ENCODE results near the gene FOXP1. TPM values are rescaled to one million over a fixed set of nuclear protein-coding genes. Genes with fewer than 3 reads are reported as not detected.
"Not testable (repeated sequence)": the region's sequence is repeated elsewhere in the genome, so short reads cannot be mapped to it uniquely, and the experiment has no call there.

FOXP1 gene
- total RNA-seq, 2 donors from 2014 or later, result 101 to 171 TPM

DNA sequence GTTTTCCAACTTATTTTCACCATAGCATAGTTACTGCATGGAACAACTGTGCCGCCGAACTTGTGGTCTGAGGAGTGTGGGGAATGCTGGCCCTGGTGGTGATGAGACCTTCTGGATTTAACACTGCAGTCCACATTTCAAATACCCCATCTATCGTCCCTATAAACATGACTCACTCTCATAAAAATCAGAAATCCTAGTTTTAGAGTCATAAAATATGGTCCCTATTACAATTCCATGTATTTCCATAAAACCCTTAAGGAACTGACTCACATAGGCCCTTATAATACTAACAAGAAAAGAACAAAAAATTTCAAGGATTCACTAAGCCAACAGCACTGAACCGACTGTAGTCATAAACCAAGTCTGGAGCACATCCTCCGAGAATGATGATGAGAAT, 147.2 kb downstream of the FOXP1 start:
- Mint-ChIP-seq H3K4me3 (no peak overlapping the region), H3K9me3 (no peaks in the 10 kb centered on the region), H3K4me1 (peaks cover 58% of the 10 kb centered on the region), H3K27me3 (no peaks in the 10 kb centered on the region), H3K36me3 (ENCODE audit: low read depth) (no peaks in the 10 kb centered on the region), H3K27ac (no peak overlapping the region)
- ATAC-seq (replicated peaks), result no peak

DNA sequence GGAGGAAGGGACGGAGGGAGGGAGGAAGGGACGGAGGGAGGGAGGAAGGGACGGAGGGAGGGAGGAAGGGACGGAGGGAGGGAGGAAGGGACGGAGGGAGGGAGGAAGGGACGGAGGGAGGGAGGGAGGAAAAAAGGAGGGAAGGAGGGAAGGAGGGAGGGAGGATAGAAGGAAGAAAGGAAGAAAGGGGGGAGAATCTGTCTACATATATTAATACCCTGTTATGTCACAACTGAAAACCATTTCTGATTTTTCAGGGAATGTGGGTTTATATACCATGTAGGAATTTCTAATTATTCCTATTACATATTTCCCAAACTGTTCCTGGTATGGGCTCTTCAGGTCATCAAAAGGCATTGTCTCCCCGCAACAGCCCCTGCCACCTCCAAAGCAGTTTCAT, 147.7 kb downstream of the FOXP1 start:
- not testable (repeated sequence) for ATAC-seq (replicated peaks); H3K4me3 Mint-ChIP-seq; H3K36me3 Mint-ChIP-seq (ENCODE audit: low read depth); H3K27me3 Mint-ChIP-seq; H3K9me3 Mint-ChIP-seq; H3K27ac Mint-ChIP-seq
- peaks cover 58% of the 10 kb centered on the region for H3K4me1 Mint-ChIP-seq

DNA sequence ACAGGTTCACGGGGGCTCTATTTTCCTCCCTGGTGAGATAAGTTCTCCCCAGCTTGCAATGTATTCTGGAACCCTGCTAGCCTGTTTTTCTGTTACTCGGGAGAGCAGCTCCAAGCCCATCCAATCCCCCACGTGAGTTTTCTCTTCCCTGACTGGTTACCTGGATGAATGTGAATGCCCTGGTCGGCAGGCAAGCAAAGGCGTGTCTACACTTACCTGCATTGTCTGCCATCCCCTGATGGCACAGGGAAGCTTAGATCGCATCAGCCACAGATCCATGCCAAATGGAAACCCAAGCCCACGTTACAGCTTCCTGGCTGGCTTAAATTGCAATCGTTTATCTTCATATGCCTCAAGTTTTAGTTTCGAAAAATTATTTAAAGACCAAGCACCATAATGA, 149.9 kb downstream of the FOXP1 start:
- ATAC-seq (replicated peaks), result no peak
- peaks cover 41% of the 10 kb centered on the region for H3K4me1 Mint-ChIP-seq
- no peaks in the 10 kb centered on the region for H3K9me3 Mint-ChIP-seq
- no peaks in the 10 kb centered on the region for H3K27me3 Mint-ChIP-seq
- peak overlapping the region; percentile 29 for H3K27ac Mint-ChIP-seq
- H3K36me3 Mint-ChIP-seq (ENCODE audit: low read depth), result no peaks in the 10 kb centered on the region
- H3K4me3 Mint-ChIP-seq, result no peak overlapping the region

DNA sequence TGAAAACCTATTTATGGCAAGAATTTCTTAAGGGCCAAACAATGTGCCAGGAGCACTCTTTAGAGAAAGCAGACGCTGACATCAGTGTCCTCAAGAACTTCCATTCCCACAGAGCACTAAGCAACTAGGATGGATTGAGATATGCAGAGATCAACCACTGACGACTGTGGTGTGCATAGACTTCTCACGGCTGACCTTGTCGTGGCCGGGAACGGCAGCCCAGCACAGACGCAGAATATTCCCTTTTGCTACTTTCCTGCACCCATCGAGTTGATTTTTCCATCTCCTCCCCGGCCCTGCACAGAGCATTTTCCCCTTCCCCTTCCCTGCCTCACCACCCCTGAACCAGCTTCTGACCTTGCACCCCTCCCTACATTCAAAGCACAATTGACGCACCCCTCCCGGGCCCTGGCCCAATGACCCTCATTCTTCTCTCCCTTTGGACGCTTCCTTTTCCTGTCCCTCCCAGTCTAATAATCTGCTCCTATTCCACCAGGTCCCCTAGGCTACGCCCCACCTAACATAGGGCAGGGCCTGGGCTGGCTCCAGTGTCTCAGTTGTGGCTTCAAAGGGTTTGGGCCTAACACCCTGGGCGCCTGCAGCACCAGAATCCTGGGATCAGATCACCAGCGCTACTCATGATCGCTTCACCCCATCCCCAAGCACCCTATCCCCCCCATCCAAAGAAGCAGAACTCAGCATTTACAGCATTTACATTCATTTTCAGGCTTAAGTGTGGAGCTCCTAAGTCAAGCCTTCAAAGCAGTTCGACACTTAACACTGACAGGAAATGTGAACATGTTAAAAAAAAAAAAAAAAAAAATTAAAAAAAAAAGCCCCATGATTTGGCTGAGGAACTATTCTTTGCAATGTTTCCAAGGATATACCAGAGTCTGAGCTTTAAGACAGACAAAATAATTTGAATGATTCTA, 151.2 kb downstream of the FOXP1 start:
- no peaks in the 10 kb centered on the region for H3K27me3 Mint-ChIP-seq
- H3K27ac Mint-ChIP-seq, result peak overlapping the region; percentile 69
- peak overlapping the region; percentile 34 for H3K4me3 Mint-ChIP-seq
- peaks cover 37% of the 10 kb centered on the region for H3K4me1 Mint-ChIP-seq
- no peaks in the 10 kb centered on the region for H3K36me3 Mint-ChIP-seq (ENCODE audit: low read depth)
- no peaks in the 10 kb centered on the region for H3K9me3 Mint-ChIP-seq
- no peak for ATAC-seq (replicated peaks)

DNA sequence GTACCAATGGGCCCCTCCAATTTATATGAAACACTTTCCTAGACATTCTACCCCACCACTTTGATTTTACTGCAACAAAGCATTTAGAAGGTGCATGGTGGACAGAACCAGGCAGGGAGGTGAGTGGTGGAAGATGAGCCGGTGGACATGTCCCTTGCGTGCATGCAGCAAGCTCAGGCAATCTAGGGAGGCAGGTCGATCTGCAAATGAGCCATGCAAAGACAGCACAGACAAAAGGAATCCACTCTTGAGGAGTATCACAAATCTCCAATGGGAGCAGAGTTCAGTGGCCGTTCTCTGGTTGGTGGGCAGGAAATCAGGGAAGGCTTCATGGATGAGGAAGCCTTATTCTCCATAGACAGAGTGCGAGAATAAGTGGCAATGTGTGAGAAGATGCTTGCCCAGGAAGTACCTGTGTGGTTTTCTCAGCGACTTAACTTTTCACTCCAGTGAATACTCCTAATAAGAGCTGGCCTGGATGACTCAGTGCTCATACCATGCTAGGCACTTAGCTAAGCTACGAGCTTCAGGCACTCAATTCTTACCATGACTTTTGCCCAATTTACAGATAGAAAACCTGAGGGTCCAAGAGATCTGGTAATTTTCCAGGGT, 152.5 kb downstream of the FOXP1 start:
- Mint-ChIP-seq H3K27me3 (no peaks in the 10 kb centered on the region), H3K36me3 (ENCODE audit: low read depth) (no peaks in the 10 kb centered on the region), H3K4me3 (no peak overlapping the region), H3K27ac (no peak overlapping the region), H3K9me3 (no peaks in the 10 kb centered on the region), H3K4me1 (peaks cover 39% of the 10 kb centered on the region)
- peak; percentile 45 for ATAC-seq (replicated peaks)

DNA sequence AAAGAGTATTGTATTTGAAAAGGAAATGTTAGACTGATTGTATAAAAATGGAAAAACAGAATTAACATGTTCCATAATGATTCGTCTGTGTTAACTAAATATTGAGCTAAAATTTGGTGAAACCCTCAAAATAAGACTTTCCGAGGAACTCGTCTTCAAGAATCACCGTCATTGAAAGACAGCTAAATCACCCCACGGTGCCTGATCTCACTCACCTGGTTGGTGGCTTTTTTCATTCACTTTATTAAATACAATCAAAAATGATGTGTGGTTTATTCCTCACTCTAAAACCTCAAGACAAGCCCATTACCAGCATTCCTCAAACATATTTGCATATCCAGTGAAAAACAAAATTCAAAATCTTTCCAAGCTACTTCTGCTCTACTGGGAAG, 153.9 kb downstream of the FOXP1 start:
- peaks cover 42% of the 10 kb centered on the region for H3K4me1 Mint-ChIP-seq
- no peak for ATAC-seq (replicated peaks)
- peak overlapping the region; percentile 31 for H3K4me3 Mint-ChIP-seq
- no peak overlapping the region for H3K27ac Mint-ChIP-seq
- peaks cover 9% of the 10 kb centered on the region for H3K36me3 Mint-ChIP-seq (ENCODE audit: low read depth)
- no peaks in the 10 kb centered on the region for H3K9me3 Mint-ChIP-seq
- no peaks in the 10 kb centered on the region for H3K27me3 Mint-ChIP-seq

DNA sequence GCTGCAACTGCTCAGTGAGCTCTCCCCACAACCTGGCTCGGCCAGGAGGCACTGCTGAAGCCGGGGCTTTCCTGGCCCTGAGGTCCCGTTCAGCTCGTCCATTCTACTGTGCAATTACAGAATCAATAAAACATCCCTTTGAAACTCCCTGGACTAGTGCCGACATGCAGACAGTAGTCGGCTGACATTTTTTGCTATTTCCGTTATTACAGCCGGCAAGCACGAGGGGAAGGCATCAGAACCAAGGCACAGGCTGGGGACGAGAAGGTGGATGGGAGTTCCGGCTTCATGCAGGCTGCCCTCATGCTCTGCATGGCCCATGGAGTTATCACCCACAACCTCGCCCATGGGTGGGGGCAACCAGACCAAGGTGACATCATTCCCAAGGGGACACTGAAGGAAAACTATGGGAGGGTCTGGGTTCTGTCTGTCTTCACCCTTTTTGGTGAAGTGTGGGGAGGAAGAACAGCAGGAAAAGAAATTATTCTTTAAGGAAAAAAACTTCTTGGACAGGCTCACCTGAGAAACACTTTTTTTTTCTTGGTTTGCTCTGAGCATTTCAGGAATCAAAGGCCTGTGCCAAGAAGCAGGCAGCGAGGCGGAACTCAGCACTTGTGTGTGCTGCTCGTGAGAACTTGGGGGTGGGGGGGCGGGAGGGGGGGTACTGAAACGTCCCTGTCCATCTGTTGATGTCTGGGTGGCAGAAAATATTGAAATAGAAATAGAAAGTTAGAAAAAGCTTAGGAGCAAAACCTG, 154.5 kb downstream of the FOXP1 start:
- H3K27ac Mint-ChIP-seq, result peak overlapping the region; percentile 21
- ATAC-seq (replicated peaks), result no peak

DNA sequence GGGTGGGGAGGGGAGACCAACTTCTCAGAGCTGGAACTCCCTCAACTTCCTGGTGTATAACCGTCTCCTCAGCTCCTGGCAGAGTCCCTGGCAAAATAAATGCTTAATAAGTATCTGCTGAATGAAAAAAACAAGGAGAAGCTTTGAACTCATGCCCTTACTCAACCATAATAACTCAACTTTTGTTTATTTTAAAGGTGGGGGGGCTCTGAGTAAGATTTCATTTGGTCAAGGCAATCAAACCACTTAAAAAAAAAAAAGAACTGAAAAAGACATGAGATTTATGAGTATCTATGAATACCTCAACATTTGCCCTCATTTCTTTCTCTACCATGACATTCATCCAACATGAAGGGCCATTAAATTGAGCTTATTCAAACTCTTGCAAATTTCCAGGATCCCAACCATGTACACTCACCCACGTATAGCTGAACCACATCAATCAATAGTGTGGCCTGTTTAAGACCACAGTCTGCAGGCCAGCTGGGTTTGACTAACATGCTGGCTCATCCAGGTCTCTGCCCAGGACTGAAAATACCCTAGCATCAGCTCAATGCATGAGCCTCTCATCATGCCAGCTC, 157.9 kb downstream of the FOXP1 start:
- H3K4me3 Mint-ChIP-seq, result no peak overlapping the region
- peaks cover 9% of the 10 kb centered on the region for H3K36me3 Mint-ChIP-seq (ENCODE audit: low read depth)
- peak; percentile 67 for ATAC-seq (replicated peaks)
- H3K4me1 Mint-ChIP-seq, result peaks cover 52% of the 10 kb centered on the region
- H3K27me3 Mint-ChIP-seq, result no peaks in the 10 kb centered on the region
- H3K27ac Mint-ChIP-seq, result peak overlapping the region; percentile 64
- no peaks in the 10 kb centered on the region for H3K9me3 Mint-ChIP-seq

More for the DNA sequence above, 154.5 kb downstream of the FOXP1 start:
- Mint-ChIP-seq H3K4me1 (peaks cover 44% of the 10 kb centered on the region), H3K36me3 (ENCODE audit: low read depth) (peaks cover 9% of the 10 kb centered on the region), H3K9me3 (no peaks in the 10 kb centered on the region), H3K4me3 (peak overlapping the region; percentile 31), H3K27me3 (no peaks in the 10 kb centered on the region)

DNA sequence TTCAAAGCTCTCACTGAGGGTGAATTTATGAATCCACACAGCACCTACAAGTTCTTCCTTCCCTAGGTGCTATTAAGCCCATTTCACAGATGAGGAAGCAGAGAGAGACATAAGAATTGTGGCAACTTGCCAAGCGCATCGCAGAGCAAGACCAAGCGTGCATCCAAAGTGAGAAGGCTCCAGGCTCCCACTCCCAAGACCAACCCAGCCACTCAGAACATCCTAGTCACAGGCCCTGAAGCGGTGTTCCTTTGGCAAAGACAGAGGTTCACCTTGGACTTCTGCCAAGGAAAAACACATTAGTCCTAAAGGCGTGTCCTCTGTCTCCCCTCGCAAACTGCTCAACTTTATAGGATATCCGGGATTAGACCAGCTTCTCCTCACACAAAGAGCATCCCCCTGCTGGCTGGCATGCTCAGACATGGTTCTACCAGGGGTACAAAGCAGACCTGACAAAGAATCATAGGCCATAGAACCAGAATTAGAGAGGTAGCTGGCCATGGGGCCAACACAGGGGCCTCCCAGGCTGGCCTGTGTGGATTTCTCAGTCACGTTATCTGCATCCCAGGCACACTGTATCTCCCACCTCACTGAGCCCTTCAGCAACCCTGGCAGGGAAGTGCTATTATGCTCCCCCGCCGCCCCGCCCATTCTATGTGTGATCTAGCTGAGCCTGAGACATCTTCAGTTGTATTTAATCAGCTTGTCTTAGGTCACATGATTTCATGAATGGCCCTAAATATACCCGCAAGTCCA, 160.2 kb downstream of the FOXP1 start:
- peaks cover 61% of the 10 kb centered on the region for H3K4me1 Mint-ChIP-seq
- peak overlapping the region; percentile 74 for H3K27ac Mint-ChIP-seq
- no peaks in the 10 kb centered on the region for H3K27me3 Mint-ChIP-seq
- no peaks in the 10 kb centered on the region for H3K9me3 Mint-ChIP-seq
- H3K4me3 Mint-ChIP-seq, result peak overlapping the region; percentile 57
- H3K36me3 Mint-ChIP-seq (ENCODE audit: low read depth), result peaks cover 9% of the 10 kb centered on the region
- ATAC-seq (replicated peaks), result no peak

DNA sequence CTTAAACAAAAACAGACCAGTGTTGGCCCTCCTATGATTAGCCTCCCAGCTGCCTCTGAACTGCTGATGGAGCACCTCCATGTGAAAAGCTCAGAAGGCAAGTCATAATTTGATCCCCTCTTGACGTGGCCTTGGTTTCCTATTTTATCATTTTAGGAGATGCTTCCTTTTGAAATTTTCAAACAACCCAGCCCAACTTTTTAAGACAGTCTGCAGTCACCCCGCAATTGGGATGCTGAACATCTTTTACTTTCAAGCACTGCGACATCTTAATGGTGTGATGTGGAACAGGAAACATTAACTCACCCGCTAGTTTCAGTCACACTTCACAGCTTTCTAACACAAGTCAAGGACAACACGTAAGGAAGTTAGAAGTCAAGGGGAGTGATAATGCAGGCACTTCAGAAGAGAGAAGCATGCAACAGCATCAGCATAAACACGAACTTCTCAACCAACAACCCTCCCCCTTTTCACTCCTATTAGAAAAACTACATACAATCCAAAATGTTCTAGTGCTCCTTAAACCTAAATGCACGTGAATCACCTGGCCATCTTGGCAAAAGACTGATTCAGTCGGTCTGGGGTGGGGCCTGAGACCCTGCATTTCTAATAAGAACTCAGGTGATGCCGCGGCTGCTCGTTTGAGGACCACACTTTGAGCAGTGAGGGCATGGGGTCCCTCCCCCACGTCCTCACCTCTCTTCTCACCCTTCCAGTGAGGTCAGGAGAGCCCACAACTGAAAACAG, 161.5 kb downstream of the FOXP1 start:
- H3K4me1 Mint-ChIP-seq, result peaks cover 60% of the 10 kb centered on the region
- ATAC-seq (replicated peaks), result peak; percentile 78
- no peaks in the 10 kb centered on the region for H3K27me3 Mint-ChIP-seq
- H3K27ac Mint-ChIP-seq, result peak overlapping the region; percentile 74
- H3K4me3 Mint-ChIP-seq, result peak overlapping the region; percentile 57
- peaks cover 9% of the 10 kb centered on the region for H3K36me3 Mint-ChIP-seq (ENCODE audit: low read depth)
- no peaks in the 10 kb centered on the region for H3K9me3 Mint-ChIP-seq

DNA sequence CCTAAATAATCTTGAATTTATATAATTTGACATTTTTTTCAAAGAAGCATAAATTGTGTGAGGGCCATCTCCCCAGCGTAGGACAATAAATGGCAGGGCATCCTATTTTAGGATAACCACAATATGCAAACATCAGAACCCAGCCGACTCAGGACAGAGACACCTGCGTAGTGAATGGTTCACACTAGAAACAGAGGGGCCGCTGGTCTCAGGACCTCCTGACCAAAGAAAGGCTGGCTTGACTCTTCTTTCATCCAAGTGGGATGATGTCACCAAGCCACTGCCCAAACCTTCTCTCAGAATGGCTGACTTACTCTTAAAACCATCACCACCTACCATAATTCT, 162.1 kb downstream of the FOXP1 start:
- peak overlapping the region; percentile 74 for H3K27ac Mint-ChIP-seq

DNA sequence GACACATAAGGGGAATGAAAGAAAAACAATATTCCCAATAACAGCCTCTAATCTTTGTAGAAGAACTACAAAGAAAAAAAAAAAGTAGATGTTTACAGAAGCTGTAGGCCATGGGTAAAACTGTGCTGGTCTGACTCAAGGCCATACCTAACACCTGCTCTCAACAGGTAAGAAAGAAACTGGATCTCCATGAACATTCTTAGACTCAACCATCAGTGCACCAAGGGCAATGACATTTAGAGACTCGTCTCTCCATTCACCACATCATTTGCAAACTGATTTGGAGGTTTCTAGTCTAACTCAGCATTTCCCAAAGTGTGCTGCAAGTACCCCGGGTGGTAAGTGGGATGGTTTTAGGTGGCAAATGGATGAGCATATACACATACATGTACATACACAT, 164.2 kb downstream of the FOXP1 start:
- no peak overlapping the region for H3K27ac Mint-ChIP-seq
- no peaks in the 10 kb centered on the region for H3K27me3 Mint-ChIP-seq
- peak; percentile 25 for ATAC-seq (replicated peaks)

More for the DNA sequence above, 162.1 kb downstream of the FOXP1 start:
- Mint-ChIP-seq H3K27me3 (no peaks in the 10 kb centered on the region), H3K4me1 (peaks cover 60% of the 10 kb centered on the region), H3K9me3 (no peaks in the 10 kb centered on the region), H3K4me3 (peak overlapping the region; percentile 57), H3K36me3 (ENCODE audit: low read depth) (peaks cover 9% of the 10 kb centered on the region)
- ATAC-seq (replicated peaks), result no peak

DNA sequence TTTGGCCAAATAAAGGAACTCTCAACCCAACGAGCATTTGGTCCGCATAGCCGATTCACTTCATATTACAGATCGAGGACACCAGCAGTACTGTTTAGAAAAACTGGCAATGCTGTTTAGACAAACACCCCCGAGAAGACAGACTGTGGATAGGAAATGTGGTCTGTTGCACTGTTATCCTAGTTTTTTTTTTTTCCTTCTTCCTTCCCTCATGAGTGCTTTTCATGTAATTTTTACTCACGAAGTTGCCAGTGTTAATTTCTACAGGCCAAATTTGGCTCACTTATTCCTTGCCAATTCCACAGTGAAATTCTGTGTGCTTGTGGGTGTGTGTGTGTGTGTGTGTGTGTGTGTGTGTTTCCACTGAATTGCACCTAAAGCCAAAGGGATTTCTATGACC, 165.7 kb downstream of the FOXP1 start:
- Mint-ChIP-seq H3K4me1 (peaks cover 66% of the 10 kb centered on the region), H3K27ac (no peak overlapping the region), H3K36me3 (ENCODE audit: low read depth) (no peaks in the 10 kb centered on the region), H3K4me3 (peak overlapping the region; percentile 74), H3K27me3 (no peaks in the 10 kb centered on the region), H3K9me3 (no peaks in the 10 kb centered on the region)
- no peak for ATAC-seq (replicated peaks)

More for the DNA sequence above, 164.2 kb downstream of the FOXP1 start:
- no peak overlapping the region for H3K4me3 Mint-ChIP-seq
- no peaks in the 10 kb centered on the region for H3K36me3 Mint-ChIP-seq (ENCODE audit: low read depth)
- H3K9me3 Mint-ChIP-seq, result no peaks in the 10 kb centered on the region
- H3K4me1 Mint-ChIP-seq, result peaks cover 62% of the 10 kb centered on the region

All from activated T-helper 17 cell treated with anti-CD3 and anti-CD28 coated beads, Interleukin-2, amount 50 U/mL, for 72 hours (primary cell).